SIG-M5 treated with dmso at 0.1 percent for 504 hours (cell line): Measurements from ENCODE around the gene VPS37B.
A peak's percentile ranks its signal among the peaks of the same experiment; 100 is the strongest.
"Not testable (repeated sequence)": the region's sequence is repeated elsewhere in the genome, so short reads cannot be mapped to it uniquely, and the experiment has no call there.

ENCODE experiments used
- DNase-seq: peaks from one replicate; lab custom pipeline; 2025; ENCODE audit not compliant: unreplicated experiment; lab: John Stamatoyannopoulos, UW

VPS37B gene

GRCh38 chr12:122884091-122884826 is 11.7 kb downstream of the VPS37B start:
- no peak for DNase-seq

GRCh38 chr12:122882908-122883558 is 12.9 kb downstream of the VPS37B start:
- no peak for DNase-seq

- DNase-seq = no peak
Measured at GRCh38 chr12:122880668-122881067, 15.3 kb downstream of the VPS37B start.

- DNase-seq = no peak
Measured at GRCh38 chr12:122880155-122880667, 15.7 kb downstream of the VPS37B start.

- DNase-seq = no peak
Measured at GRCh38 chr12:122878780-122879612, 16.9 kb downstream of the VPS37B start.

GRCh38 chr12:122876731-122877130 is 19.2 kb downstream of the VPS37B start:
- no peak for DNase-seq

GRCh38 chr12:122876281-122876680 is 19.6 kb downstream of the VPS37B start:
- DNase-seq = not testable (repeated sequence)

- DNase-seq = no peak
Measured at GRCh38 chr12:122875590-122876220, 20.2 kb downstream of the VPS37B start.

- DNase-seq = no peak
Measured at GRCh38 chr12:122874081-122874480, 21.8 kb downstream of the VPS37B start.

- no peak for DNase-seq
Measured at GRCh38 chr12:122873540-122873939, 22.4 kb downstream of the VPS37B start.

- no peak for DNase-seq
Measured at GRCh38 chr12:122872815-122873361, 23.0 kb downstream of the VPS37B start.

GRCh38 chr12:122871851-122872780 is 23.8 kb downstream of the VPS37B start:
- peak; percentile 97 for DNase-seq

- no peak for DNase-seq
Measured at GRCh38 chr12:122870867-122871664, 24.9 kb downstream of the VPS37B start.

- no peak for DNase-seq
Measured at GRCh38 chr12:122870163-122870842, 25.6 kb downstream of the VPS37B start.

GRCh38 chr12:122869207-122869973 is 26.5 kb downstream of the VPS37B start:
- no peak for DNase-seq

GRCh38 chr12:122868471-122869177 is 27.3 kb downstream of the VPS37B start:
- no peak for DNase-seq
